ENCODE measurements around the gene CLDN6. TPM values are rescaled to one million over a fixed set of nuclear protein-coding genes. Genes with fewer than 3 reads are reported as not detected.

Gene CLDN6
- total RNA-seq, 1 experiment from 2014 or later, result 0.21 TPM

DNA sequence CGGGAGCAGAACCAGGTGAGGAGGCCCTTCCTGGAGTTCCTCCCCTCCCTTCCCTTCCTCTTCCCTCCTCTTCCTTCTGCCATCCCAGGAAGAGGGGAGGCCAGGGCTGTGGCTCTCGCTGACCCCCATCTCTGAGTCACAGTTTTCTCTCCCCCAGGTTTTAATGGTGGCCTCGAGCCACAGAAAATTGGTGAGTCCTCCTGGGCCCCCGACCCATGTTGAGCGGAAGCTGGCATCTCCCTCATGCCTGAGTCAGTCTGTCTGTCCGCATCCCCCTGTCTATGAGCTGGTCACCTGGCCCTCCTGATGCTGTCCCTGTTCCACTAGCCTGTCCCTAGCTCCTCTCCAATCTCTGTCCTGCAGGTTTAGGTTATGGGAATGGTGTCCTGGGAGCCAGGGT lies 18.1 kb downstream of the CLDN6 start:
- intact Hi-C loops (cut with micrococcal nuclease; ENCODE audit: unreplicated experiment), result no loop called here
- Histone ChIP-seq H3K27me3 (replicated peaks; ENCODE audit: insufficient read depth, low read depth, low read length, poor library complexity) (peaks cover 57% of the 10 kb centered on the region), H3K27ac (ENCODE audit: low read depth, low read length, poor library complexity, severe bottlenecking) (no peak overlapping the region), H3K4me1 (ENCODE audit: insufficient read depth, low read length, poor library complexity, severe bottlenecking) (no peaks in the 10 kb centered on the region), H3K9me3 (ENCODE audit: low read depth, low read length, poor library complexity, severe bottlenecking) (no peaks in the 10 kb centered on the region), H3K36me3 (ENCODE audit: insufficient read depth, low read length, poor library complexity, severe bottlenecking) (no peaks in the 10 kb centered on the region), H3K4me3 (ENCODE audit: low read depth, low read length, poor library complexity, severe bottlenecking) (no peak overlapping the region)
- POLR2A ChIA-PET (ENCODE audit: low non-redundant PET), result no interaction called here
- CTCF ChIA-PET, result no interaction called here
- TF ChIP-seq EZH2 (IDR thresholded peaks at IDR 0.05; ENCODE audit: borderline replicate concordance, low read depth, low read length, poor library complexity, severe bottlenecking), result no peak
- DNase-seq (ENCODE audit: low spot score), result no peak
- no TSS peak for BruUV-seq (replicated peaks)

DNA sequence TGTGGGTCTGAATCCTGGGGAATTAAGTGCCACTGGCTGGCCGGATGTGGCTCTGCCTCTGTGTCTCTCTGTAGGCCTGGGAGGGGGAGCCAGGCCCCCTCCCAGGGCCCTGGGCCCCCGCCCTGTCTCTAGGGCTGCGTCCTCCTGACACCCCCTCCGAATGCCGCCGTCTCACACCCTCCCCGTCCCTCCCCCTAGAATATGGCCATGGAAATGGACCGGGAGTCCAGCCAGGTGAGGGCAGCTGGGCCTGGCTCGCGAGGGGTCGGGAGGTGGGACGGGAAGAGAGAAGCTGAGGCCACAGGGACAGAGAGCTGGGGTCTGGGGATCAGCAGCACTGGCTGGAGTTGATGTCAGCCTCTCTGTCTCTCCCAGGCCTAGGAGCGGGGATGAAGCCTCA lies 21.7 kb downstream of the CLDN6 start:
- H3K36me3 ChIP-seq (ENCODE audit: insufficient read depth, low read length, poor library complexity, severe bottlenecking), result no peaks in the 10 kb centered on the region
- intact Hi-C loops (cut with micrococcal nuclease; ENCODE audit: unreplicated experiment), result no loop called here
- ChIA-PET POLR2A (ENCODE audit: low non-redundant PET) (no interaction called here), CTCF (no interaction called here)
- TF ChIP-seq EZH2 (IDR thresholded peaks at IDR 0.05; ENCODE audit: borderline replicate concordance, low read depth, low read length, poor library complexity, severe bottlenecking), result no peak
- TF ChIP-seq, protein P1, sequence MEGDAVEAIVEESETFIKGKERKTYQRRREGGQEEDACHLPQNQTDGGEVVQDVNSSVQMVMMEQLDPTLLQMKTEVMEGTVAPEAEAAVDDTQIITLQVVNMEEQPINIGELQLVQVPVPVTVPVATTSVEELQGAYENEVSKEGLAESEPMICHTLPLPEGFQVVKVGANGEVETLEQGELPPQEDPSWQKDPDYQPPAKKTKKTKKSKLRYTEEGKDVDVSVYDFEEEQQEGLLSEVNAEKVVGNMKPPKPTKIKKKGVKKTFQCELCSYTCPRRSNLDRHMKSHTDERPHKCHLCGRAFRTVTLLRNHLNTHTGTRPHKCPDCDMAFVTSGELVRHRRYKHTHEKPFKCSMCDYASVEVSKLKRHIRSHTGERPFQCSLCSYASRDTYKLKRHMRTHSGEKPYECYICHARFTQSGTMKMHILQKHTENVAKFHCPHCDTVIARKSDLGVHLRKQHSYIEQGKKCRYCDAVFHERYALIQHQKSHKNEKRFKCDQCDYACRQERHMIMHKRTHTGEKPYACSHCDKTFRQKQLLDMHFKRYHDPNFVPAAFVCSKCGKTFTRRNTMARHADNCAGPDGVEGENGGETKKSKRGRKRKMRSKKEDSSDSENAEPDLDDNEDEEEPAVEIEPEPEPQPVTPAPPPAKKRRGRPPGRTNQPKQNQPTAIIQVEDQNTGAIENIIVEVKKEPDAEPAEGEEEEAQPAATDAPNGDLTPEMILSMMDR (conservative IDR thresholded peaks at IDR 0.05; ENCODE audit: low read depth, low read length), result no peak
- no peaks in the 10 kb centered on the region for H3K9me3 ChIP-seq (ENCODE audit: low read depth, low read length, poor library complexity, severe bottlenecking)
- no peak for DNase-seq (ENCODE audit: low spot score)
- no peaks in the 10 kb centered on the region for H3K4me1 ChIP-seq (ENCODE audit: insufficient read depth, low read length, poor library complexity, severe bottlenecking)
- peaks cover 46% of the 10 kb centered on the region for H3K27me3 ChIP-seq (replicated peaks; ENCODE audit: insufficient read depth, low read depth, low read length, poor library complexity)
- no peak overlapping the region for H3K27ac ChIP-seq (ENCODE audit: low read depth, low read length, poor library complexity, severe bottlenecking)
- no peak overlapping the region for H3K4me3 ChIP-seq (ENCODE audit: low read depth, low read length, poor library complexity, severe bottlenecking)
- BruUV-seq (replicated peaks), result no TSS peak

DNA sequence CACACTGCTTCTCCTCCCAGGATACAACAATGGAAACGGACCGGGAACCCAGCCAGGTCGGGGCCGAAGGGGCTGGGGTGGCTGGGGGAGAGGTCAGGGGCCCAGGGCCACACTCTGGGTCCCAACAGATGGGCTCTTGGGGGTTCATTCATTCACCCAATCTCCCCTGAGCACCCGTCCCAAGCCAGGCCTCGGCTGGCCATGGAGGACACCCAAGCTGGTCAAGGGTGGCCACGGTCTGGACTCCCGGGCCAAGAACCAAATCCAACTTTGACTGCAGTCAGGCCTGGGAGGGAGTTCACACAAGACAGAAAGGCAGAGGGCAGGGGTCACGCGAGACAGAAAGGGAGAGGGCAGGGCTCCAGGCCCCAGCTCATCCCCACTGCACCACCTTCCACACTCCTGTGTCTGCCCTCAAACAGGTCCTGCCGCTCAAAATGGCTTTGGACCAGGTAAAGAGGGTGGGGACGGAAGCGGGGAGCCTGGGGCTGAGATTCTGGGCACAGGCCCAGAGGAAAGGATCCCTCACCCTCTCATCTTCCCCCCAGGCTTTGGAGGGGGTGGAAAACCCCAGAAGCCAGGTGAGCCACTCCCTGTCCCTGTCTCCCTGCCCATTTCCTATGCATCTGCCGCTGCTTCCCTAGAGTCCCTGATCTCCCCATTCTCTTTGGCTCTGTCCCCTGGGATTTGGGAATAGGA lies 25.5 kb downstream of the CLDN6 start:
- H3K27ac ChIP-seq (ENCODE audit: low read depth, low read length, poor library complexity, severe bottlenecking), result no peak overlapping the region
- no peaks in the 10 kb centered on the region for H3K4me1 ChIP-seq (ENCODE audit: insufficient read depth, low read length, poor library complexity, severe bottlenecking)
- TF ChIP-seq EZH2 (IDR thresholded peaks at IDR 0.05; ENCODE audit: borderline replicate concordance, low read depth, low read length, poor library complexity, severe bottlenecking), result no peak
- TF ChIP-seq, protein P1 (conservative IDR thresholded peaks at IDR 0.05; ENCODE audit: low read depth, low read length), result no peak
- intact Hi-C loops (cut with micrococcal nuclease; ENCODE audit: unreplicated experiment), result no loop called here
- CTCF ChIA-PET, result no interaction called here
- H3K9me3 ChIP-seq (ENCODE audit: low read depth, low read length, poor library complexity, severe bottlenecking), result no peaks in the 10 kb centered on the region
- no peaks in the 10 kb centered on the region for H3K36me3 ChIP-seq (ENCODE audit: insufficient read depth, low read length, poor library complexity, severe bottlenecking)
- H3K4me3 ChIP-seq (ENCODE audit: low read depth, low read length, poor library complexity, severe bottlenecking), result no peak overlapping the region
- peaks cover 16% of the 10 kb centered on the region for H3K27me3 ChIP-seq (replicated peaks; ENCODE audit: insufficient read depth, low read depth, low read length, poor library complexity)
- no TSS peak for BruUV-seq (replicated peaks)
- DNase-seq (ENCODE audit: low spot score), result no peak
- POLR2A ChIA-PET (ENCODE audit: low non-redundant PET), result interaction anchor here (0.5 to 0.6 kb wide), 2 partner anchors 120 to 316 kb away, joined by 3 to 4 read pairs; no protein-coding TSS in a partner anchor
